Lung (tissue), 12 donors: ENCODE data around the gene RAPGEF1. TPM values are rescaled to one million over a fixed set of nuclear protein-coding genes. Genes with fewer than 3 reads are reported as not detected.

ENCODE experiments used
- ATAC-seq: fragments of 200-7000 bp; cut with Tn5 transposase; one replicate; pipeline ENCODE4 v1.9.1; 2020; ENCODE audit warnings: moderate number of reproducible peaks; ENCODE audit not compliant: insufficient read depth, low FRiP score
- DNase-seq, 3 donors: peaks; one replicate each; pipeline ENCODE4 v3.0.0-alpha.2; 2013 to 2017
- H3K27ac ChIP-seq, 2 donors: one replicate each; pipeline ENCODE4 v1.5.1; 2013; ENCODE audit warnings: mild to moderate bottlenecking in 2 of 2, moderate library complexity in 2 of 2, control low read depth in 1 of 2, inconsistent platforms in 1 of 2, low read depth in 1 of 2, low read length in 1 of 2
- H3K27me3 ChIP-seq, 3 donors: one replicate each; pipeline ENCODE4 v1.5.1; 2013; ENCODE audit warnings: low read length in 2 of 3; ENCODE audit not compliant: control insufficient read depth in 3 of 3, insufficient read depth in 3 of 3
- H3K36me3 ChIP-seq, 4 donors: one replicate each; pipeline ENCODE4 v1.5.1; 2013; ENCODE audit warnings: low read length in 4 of 4, mild to moderate bottlenecking in 1 of 4, moderate library complexity in 1 of 4; ENCODE audit not compliant: control insufficient read depth in 4 of 4, insufficient read depth in 4 of 4
- H3K4me1 ChIP-seq, 5 donors: one replicate each; pipeline ENCODE4 v1.5.1; 2013; ENCODE audit warnings: low read length in 5 of 5, mild to moderate bottlenecking in 2 of 5, moderate library complexity in 1 of 5; ENCODE audit not compliant: control insufficient read depth in 5 of 5, insufficient read depth in 5 of 5
- H3K4me3 ChIP-seq: one replicate; pipeline ENCODE4 v1.5.1; 2013; ENCODE audit warnings: mild to moderate bottlenecking, control low read depth, moderate library complexity
- H3K9ac ChIP-seq, 2 donors: one replicate each; pipeline ENCODE4 v1.5.1; 2013; ENCODE audit warnings: low read length in 2 of 2, control low read depth in 1 of 2; ENCODE audit not compliant: insufficient read depth in 1 of 2
- H3K9me3 ChIP-seq, 4 donors: one replicate each; pipeline ENCODE4 v1.5.1; 2013; ENCODE audit warnings: low read length in 3 of 4, mild to moderate bottlenecking in 1 of 4, moderate library complexity in 1 of 4; ENCODE audit not compliant: control insufficient read depth in 4 of 4, insufficient read depth in 3 of 4
- WGBS, 2 donors: extraction: QIAGEN DNeasy Blood & Tissue Kit; methylation state at CpG; one replicate each; pipeline ENCODE4 v1.1.7; 2013; 5-methylcytosine and 5-hydroxymethylcytosine counted together
- polyA plus RNA-seq, 2 donors: library from polyadenylated mRNA; stranded (reverse); fragments of 200-250 nt; gene quantifications; one replicate each; pipeline ENCODE4 v1.2.1, GENCODE V29; 2013
- total RNA-seq, 2 donors: library from RNA; depleted of rRNA in 1 of 2; stranded (reverse); fragments of >200 nt in 1 of 2; gene quantifications; one replicate each; pipeline ENCODE4 v1.2.1, GENCODE V29; 2014 to 2021
- TF ChIP-seq, protein P1 (sequence below): IDR thresholded peaks from 2 replicates; pipeline ENCODE4 v1.5.1; 2012; ENCODE audit warnings: mild to moderate bottlenecking; ENCODE audit errors: control extremely low read depth, extremely low read depth
- donor health status: control.
- donor health status: control.
- donor health status: Bipolar disorder and iron deficiency.
- donor health status: healthy.
- donor health status: DM: yes; HTN: yes; CAD: no.

RAPGEF1 gene
- total and polyA plus RNA-seq, 4 donors: 38.9 to 134 (median 55.1) TPM

DNA sequence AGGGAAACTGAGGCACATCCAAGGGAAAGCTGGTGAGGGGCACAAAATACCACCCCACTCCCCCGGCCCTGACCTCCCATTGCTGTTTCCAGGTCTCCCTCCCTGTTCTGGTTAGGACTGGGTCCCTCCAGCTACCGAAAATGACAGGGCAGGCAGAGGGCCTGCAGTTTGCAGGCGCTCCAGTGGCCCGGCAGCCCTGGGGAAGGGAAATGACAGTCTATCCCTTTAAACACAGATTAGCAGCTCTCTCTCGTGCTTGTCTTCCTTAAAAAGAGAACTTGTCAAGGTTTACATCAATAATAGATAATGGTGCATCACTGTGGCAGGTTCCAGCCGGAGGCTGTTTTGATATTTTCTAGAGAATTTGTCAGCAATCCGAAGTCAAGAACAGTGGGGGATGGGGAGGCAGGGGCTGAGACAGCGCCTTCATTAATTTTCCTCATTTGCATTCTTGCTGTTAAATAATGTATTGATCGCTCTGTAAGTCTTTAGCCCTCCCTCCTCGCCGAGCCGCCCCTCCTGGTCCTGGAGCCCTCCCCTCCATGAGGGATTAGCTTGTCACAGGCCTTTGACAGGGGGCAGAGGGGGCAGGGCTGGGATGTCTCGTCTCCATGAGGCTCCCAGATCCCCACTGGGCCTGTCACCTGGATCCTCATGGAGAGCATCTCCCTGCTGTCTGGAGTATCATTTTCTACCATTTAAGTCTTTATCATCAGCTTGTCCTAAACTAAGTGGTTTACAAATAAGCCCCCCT is 45.0 kb upstream of the RAPGEF1 start:
- WGBS, 2 donors: 57 to 67% methylated on average over 13 of the region's 13 CpGs
- peaks cover 0 to 5% (median 0%) of the 10 kb centered on the region in 4 donors for H3K9me3 ChIP-seq
- H3K36me3 ChIP-seq: no peaks in the 10 kb centered on the region
- no peaks in the 10 kb centered on the region for H3K4me1 ChIP-seq
- no peak for ATAC-seq
- no peak overlapping the region for H3K9ac ChIP-seq
- no peak for DNase-seq
- TF ChIP-seq, protein P1, sequence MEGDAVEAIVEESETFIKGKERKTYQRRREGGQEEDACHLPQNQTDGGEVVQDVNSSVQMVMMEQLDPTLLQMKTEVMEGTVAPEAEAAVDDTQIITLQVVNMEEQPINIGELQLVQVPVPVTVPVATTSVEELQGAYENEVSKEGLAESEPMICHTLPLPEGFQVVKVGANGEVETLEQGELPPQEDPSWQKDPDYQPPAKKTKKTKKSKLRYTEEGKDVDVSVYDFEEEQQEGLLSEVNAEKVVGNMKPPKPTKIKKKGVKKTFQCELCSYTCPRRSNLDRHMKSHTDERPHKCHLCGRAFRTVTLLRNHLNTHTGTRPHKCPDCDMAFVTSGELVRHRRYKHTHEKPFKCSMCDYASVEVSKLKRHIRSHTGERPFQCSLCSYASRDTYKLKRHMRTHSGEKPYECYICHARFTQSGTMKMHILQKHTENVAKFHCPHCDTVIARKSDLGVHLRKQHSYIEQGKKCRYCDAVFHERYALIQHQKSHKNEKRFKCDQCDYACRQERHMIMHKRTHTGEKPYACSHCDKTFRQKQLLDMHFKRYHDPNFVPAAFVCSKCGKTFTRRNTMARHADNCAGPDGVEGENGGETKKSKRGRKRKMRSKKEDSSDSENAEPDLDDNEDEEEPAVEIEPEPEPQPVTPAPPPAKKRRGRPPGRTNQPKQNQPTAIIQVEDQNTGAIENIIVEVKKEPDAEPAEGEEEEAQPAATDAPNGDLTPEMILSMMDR: no peak
- no peak overlapping the region for H3K27ac ChIP-seq
- H3K27me3 ChIP-seq: peaks cover 0 to 3% (median 0%) of the 10 kb centered on the region in 3 donors
- H3K4me3 ChIP-seq: no peak overlapping the region

DNA sequence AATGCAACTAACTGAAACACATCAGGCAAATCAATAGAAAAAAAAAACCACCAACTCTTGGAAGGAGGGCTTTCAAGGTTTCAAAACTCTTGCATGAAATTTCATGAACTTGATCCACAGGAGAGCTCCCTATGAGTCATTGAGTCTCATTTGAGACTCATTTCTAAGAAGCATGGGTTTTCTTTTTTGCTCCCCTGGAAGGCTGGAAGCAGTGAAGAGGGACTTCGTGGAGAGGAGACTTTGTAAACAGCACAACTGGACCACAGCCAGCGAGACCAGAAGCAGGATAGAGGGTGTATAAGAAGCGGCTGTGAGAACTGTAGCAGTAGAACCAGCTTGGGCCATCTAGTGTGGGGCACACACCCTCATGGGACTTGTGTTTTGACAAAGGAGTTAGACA is 41.2 kb upstream of the RAPGEF1 start:
- TF ChIP-seq, protein P1: no peak
- no peak overlapping the region for H3K27ac ChIP-seq
- H3K9ac ChIP-seq: no peak overlapping the region
- DNase-seq: peak in 1 of 3 donors; percentile 13
- H3K27me3 ChIP-seq: peaks cover 0 to 3% (median 0%) of the 10 kb centered on the region in 3 donors
- no peaks in the 10 kb centered on the region for H3K36me3 ChIP-seq
- no peaks in the 10 kb centered on the region for H3K4me1 ChIP-seq
- ATAC-seq: no peak
- H3K9me3 ChIP-seq: peaks cover 0 to 5% (median 0%) of the 10 kb centered on the region in 4 donors
- no peak overlapping the region for H3K4me3 ChIP-seq
- WGBS, 2 donors: 42 to 60% methylated on average over 3 of the region's 3 CpGs

DNA sequence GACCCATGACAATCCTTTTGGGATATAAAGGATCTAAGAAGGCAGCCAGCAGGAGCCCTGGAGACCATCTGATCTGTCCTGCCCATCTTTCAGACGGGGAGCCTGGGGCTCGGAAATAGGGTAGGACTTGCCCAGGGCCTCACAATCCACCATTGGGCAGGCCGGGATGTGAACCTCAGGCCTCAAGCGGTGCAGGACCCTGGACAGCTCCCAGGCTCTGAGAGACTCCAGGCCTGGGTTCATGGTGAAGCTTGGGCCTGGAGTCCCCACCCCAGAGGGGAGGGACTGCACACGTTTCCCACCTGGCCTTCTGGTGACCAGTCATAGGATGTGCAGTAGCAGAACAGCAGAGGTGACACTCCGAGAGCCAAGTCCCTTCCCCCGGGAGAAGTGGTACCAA is 36.6 kb upstream of the RAPGEF1 start:
- ATAC-seq: no peak
- Histone ChIP-seq H3K36me3 (no peaks in the 10 kb centered on the region), H3K9me3 (peaks cover 0 to 8% (median 0%) of the 10 kb centered on the region in 4 donors), H3K4me1 (no peaks in the 10 kb centered on the region), H3K27ac (no peak overlapping the region), H3K27me3 (peaks cover 0 to 6% (median 0%) of the 10 kb centered on the region in 3 donors), H3K9ac (no peak overlapping the region), H3K4me3 (no peak overlapping the region)
- TF ChIP-seq, protein P1: no peak
- 15 to 22% methylated on average over 7 of the region's 7 CpGs for WGBS, 2 donors
- DNase-seq: peak; percentile 53 to 59 (median 55)

DNA sequence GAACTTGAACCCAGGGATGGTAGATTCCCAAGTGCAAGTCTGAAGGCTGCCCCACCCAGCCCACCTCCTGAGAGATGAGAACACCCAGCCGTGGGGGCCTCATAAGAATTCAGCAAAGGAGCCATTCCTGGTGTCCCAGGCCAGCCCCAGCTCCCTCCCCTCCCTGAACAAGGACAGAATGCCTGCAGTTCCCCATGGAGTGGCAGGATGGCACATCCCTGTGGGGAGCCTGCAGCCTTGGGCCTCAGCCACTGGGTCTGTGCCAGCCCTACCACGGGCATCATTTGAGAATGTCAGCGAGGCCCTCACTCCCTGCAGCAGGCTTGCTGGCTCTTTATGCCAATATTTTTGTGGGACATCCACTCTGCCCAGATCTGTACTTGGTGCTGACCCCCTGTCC is 36.2 kb upstream of the RAPGEF1 start:
- Histone ChIP-seq H3K27ac (no peak overlapping the region), H3K36me3 (no peaks in the 10 kb centered on the region), H3K27me3 (peaks cover 0 to 6% (median 0%) of the 10 kb centered on the region in 3 donors), H3K9me3 (peaks cover 0 to 8% (median 0%) of the 10 kb centered on the region in 4 donors), H3K4me3 (no peak overlapping the region), H3K9ac (no peak overlapping the region), H3K4me1 (no peaks in the 10 kb centered on the region)
- TF ChIP-seq, protein P1: no peak
- ATAC-seq (no peak), DNase-seq (no peak)
- 42 to 60% methylated on average over 3 of the region's 3 CpGs for WGBS, 2 donors
